Upper lobe of left lung (tissue), 6 donors: Measurements from ENCODE around the gene METTL13. TPM values are rescaled to one million over a fixed set of nuclear protein-coding genes. Genes with fewer than 3 reads are reported as not detected.

ENCODE experiments used
- ATAC-seq, 2 donors: fragments of 200-7000 bp; cut with Tn5 transposase; one replicate each; pipeline ENCODE4 v1.9.1; 2022; ENCODE audit warnings: mild to moderate bottlenecking in 2 of 2, moderate library complexity in 2 of 2; ENCODE audit not compliant: low FRiP score in 2 of 2
- DNase-seq, 2 donors: peaks; one replicate each; pipeline ENCODE4 v3.0.0-alpha.2; 2019 to 2020
- H3K27ac ChIP-seq, 4 donors: fragments of 200-600 bp; sonication (generic); one replicate each; pipeline ENCODE4 v1.5.1; 2016 to 2019
- H3K27me3 ChIP-seq, 4 donors: fragments of 200-600 bp; sonication (generic); one replicate each; pipeline ENCODE4 v1.5.1; 2017 to 2019
- H3K36me3 ChIP-seq, 4 donors: fragments of 200-600 bp; sonication (generic); one replicate each; pipeline ENCODE4 v1.5.1; 2016 to 2019
- H3K4me1 ChIP-seq, 4 donors: fragments of 200-600 bp; sonication (generic); one replicate each; pipeline ENCODE4 v1.5.1; 2018 to 2019
- H3K4me3 ChIP-seq, 4 donors: fragments of 200-600 bp; sonication (generic); one replicate each; pipeline ENCODE4 v1.5.1; 2017 to 2019; ENCODE audit warnings: mild to moderate bottlenecking in 2 of 4, moderate library complexity in 1 of 4
- H3K9me3 ChIP-seq, 4 donors: fragments of 200-600 bp; sonication (generic); one replicate each; pipeline ENCODE4 v1.5.1; 2018 to 2019
- EP300 ChIP-seq, 4 donors: sonication (generic); formaldehyde crosslinking; IDR thresholded peaks; one replicate each; pipeline ENCODE4 v1.5.1; 2017; ENCODE audit warnings: antibody characterized with exemption in 4 of 4, control low read depth in 2 of 4
- POLR2A ChIP-seq, 4 donors: fragments of 450-650 bp; IDR thresholded peaks; one replicate each; pipeline ENCODE4 v1.5.1; 2016 to 2017; ENCODE audit warnings: antibody characterized with exemption in 4 of 4, mild to moderate bottlenecking in 2 of 4
- POLR2AphosphoS5 ChIP-seq, 2 donors: sonication (generic); formaldehyde crosslinking; IDR thresholded peaks; one replicate each; pipeline ENCODE4 v1.5.1; 2017; ENCODE audit warnings: antibody characterized with exemption in 2 of 2
- WGBS, 2 donors: methylation state at CpG; one replicate each; pipeline ENCODE4 v1.1.5; 2017 to 2018; 5-methylcytosine and 5-hydroxymethylcytosine counted together
- total RNA-seq, 6 donors: library from RNA; depleted of rRNA in 4 of 6; stranded (reverse); fragments of >200 nt in 4 of 6; gene quantifications; one replicate each; pipeline versions ENCODE4 v1.1.0 to v1.2.1, GENCODE V29; 2016 to 2021
- TF ChIP-seq, protein P1 (sequence below), 6 experiments: fragments of 450-650 bp in 4 of 6; fragments of 200-600 bp in 2 of 6; sonication (generic) in 2 of 6; IDR thresholded peaks; one replicate each; pipeline ENCODE4 v1.5.1; 2016 to 2019; ENCODE audit warnings: antibody characterized with exemption in 6 of 6
- donor health status: DM: no; HTN: no; CAD: no; lungs with moderate emphysema.
- donor health status: DM: no; HTN: yes; CAD: no; lungs with severe emphysema.

Gene METTL13
- total RNA-seq, 6 donors from 2014 or later: 13.9 to 33.5 (median 27.6) TPM

DNA sequence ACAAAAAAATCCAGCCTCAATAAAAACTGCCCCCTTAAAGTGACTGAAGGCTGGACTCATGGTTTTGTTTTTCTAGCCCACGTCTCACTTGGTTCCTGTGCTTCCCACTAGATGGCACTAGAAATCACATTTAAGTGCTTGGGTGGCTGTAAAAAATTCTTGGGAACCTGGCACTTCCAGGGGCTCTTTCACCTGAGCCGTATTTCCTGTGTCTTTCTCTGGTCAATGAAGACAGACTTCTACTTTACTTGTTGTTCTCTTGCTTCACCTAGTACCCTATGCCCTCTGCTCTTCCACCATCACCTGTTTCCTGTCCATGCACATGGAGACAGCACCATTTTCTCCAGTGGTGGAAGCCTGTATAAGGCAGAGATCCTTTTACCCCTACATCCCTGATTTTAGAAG is 20.0 kb downstream of the METTL13 start:
- H3K27me3 ChIP-seq: no peaks in the 10 kb centered on the region
- WGBS, 2 donors: 0 to 5% methylated on average over 2 of the region's 2 CpGs
- H3K9me3 ChIP-seq: no peaks in the 10 kb centered on the region
- peaks cover 0 to 17% (median 0%) of the 10 kb centered on the region in 4 donors for H3K4me1 ChIP-seq
- TF ChIP-seq, protein P1, sequence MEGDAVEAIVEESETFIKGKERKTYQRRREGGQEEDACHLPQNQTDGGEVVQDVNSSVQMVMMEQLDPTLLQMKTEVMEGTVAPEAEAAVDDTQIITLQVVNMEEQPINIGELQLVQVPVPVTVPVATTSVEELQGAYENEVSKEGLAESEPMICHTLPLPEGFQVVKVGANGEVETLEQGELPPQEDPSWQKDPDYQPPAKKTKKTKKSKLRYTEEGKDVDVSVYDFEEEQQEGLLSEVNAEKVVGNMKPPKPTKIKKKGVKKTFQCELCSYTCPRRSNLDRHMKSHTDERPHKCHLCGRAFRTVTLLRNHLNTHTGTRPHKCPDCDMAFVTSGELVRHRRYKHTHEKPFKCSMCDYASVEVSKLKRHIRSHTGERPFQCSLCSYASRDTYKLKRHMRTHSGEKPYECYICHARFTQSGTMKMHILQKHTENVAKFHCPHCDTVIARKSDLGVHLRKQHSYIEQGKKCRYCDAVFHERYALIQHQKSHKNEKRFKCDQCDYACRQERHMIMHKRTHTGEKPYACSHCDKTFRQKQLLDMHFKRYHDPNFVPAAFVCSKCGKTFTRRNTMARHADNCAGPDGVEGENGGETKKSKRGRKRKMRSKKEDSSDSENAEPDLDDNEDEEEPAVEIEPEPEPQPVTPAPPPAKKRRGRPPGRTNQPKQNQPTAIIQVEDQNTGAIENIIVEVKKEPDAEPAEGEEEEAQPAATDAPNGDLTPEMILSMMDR (IDR thresholded peaks at IDR 0.05): peak; percentile 25 to 75 (median 69)
- TF ChIP-seq POLR2AphosphoS5 (IDR thresholded peaks at IDR 0.05): no peak
- peak in 1 of 2 donors; percentile 61 for ATAC-seq
- DNase-seq: no peak
- H3K36me3 ChIP-seq: peaks cover 3 to 20% (median 9%) of the 10 kb centered on the region in 4 donors
- H3K27ac ChIP-seq: no peak overlapping the region
- no peak overlapping the region for H3K4me3 ChIP-seq

DNA sequence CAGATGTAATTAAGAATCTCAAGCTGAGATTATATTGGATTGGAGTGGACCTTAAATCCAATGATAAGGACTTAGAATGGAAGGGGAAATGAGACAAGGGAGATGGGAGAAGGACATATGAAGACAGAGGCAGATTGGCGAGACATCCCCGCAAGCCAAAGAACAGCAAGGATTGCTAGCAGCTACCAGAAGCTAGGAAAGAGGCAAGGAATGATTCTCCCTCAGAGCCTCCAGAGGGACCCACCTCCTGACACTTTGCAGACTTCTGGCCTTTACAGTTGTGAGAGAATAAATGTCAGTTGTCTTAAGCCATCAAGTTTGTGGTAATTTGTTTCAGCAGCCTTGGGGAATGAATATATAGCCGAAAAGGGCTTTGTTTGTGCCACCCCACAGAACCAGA is 20.7 kb downstream of the METTL13 start:
- no peak overlapping the region for H3K4me3 ChIP-seq
- 96 to 99% methylated on average over 3 of the region's 3 CpGs for WGBS, 2 donors
- TF ChIP-seq, protein P1 (IDR thresholded peaks at IDR 0.05): no peak

DNA sequence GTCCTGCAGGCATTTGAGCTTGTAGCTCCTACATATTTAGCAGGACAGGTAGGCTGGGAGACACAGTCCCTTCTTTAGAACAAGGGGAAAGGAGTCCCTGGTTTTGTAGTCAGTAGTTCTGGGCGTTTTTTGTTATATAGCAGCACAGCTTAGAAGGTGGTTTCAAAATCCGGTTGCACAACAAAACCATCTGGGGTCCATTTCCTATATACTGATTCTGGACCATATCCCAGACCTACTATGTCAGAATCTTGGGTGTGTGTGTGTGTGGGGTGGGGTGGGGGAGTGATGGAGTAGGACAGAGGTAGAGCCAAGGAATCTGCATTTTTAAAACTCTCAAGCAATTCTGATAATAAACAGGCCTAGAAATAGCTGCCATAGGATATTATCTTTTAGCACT is 21.6 kb downstream of the METTL13 start:
- 24 to 29% methylated on average over 2 of the region's 2 CpGs for WGBS, 2 donors
- Histone ChIP-seq H3K4me1 (peaks cover 0 to 17% (median 0%) of the 10 kb centered on the region in 4 donors), H3K9me3 (no peaks in the 10 kb centered on the region), H3K36me3 (peaks cover 0 to 4% (median 0%) of the 10 kb centered on the region in 4 donors), H3K4me3 (no peak overlapping the region), H3K27ac (no peak overlapping the region), H3K27me3 (no peaks in the 10 kb centered on the region)
- DNase-seq (no peak), ATAC-seq (no peak)
- TF ChIP-seq EP300 (IDR thresholded peaks at IDR 0.05): no peak
- TF ChIP-seq POLR2AphosphoS5 (IDR thresholded peaks at IDR 0.05): no peak
- TF ChIP-seq, protein P1 (IDR thresholded peaks at IDR 0.05): no peak
- no peak for TF ChIP-seq POLR2A (IDR thresholded peaks at IDR 0.05)

More for the DNA sequence above, 20.7 kb downstream of the METTL13 start:
- H3K36me3 ChIP-seq: peaks cover 0 to 13% (median 2%) of the 10 kb centered on the region in 4 donors
- no peak overlapping the region for H3K27ac ChIP-seq
- no peaks in the 10 kb centered on the region for H3K27me3 ChIP-seq
- peaks cover 0 to 17% (median 0%) of the 10 kb centered on the region in 4 donors for H3K4me1 ChIP-seq
- no peaks in the 10 kb centered on the region for H3K9me3 ChIP-seq
- ATAC-seq: no peak
- DNase-seq: no peak

DNA sequence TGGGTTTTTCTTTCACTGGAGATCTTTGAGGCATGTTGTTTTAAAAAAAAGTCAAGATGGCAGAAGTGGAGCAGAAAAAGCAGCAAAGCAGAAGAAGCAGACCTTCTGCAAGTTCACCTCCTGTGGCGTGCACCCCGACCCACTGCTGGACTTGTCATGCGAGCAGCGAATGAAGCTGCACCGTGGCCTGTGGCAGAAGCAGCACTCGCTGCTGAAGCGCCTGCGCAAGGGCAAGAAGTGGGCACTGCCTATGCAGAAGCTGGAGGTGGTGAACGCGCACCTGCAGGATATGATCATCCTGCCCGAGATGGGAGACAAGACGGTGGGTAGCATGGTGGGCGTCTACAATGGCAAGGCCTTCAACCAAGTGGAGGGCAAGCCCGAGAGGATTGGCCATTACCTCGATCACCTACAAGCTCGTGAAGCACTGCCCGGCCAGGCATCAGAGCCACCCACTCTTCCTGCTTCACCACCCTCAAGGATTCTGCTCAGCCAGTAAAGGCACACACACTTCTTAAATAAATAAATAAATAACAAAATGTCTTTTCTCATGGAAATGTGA is 22.1 kb downstream of the METTL13 start:
- H3K4me1 ChIP-seq: peaks cover 0 to 17% (median 0%) of the 10 kb centered on the region in 4 donors
- H3K36me3 ChIP-seq: no peaks in the 10 kb centered on the region
- DNase-seq: peak in 1 of 2 donors; percentile 57
- H3K4me3 ChIP-seq: no peak overlapping the region
- WGBS, 2 donors: 92 to 93% methylated on average over 17 of the region's 17 CpGs
- TF ChIP-seq EP300 (IDR thresholded peaks at IDR 0.05) (no peak), POLR2A (IDR thresholded peaks at IDR 0.05) (no peak), POLR2AphosphoS5 (IDR thresholded peaks at IDR 0.05) (no peak)
- TF ChIP-seq, protein P1 (IDR thresholded peaks at IDR 0.05): no peak
- ATAC-seq: no peak
- H3K27ac ChIP-seq: no peak overlapping the region
- no peaks in the 10 kb centered on the region for H3K9me3 ChIP-seq
- H3K27me3 ChIP-seq: no peaks in the 10 kb centered on the region
